C4-2B (cell line): ENCODE data around the gene OSBPL2.

Source experiments
- CTCF ChIP-seq: fragments of 450-650 bp; conservative IDR thresholded peaks from 2 replicates; pipeline ENCODE4 v1.5.1; 2017; ENCODE audit warnings: mild to moderate bottlenecking
- ZFX ChIP-seq: fragments of 450-650 bp; IDR thresholded peaks from 2 replicates; pipeline ENCODE4 v1.6.1; 2017

GRCh38 chr20:62235001-62235776, 3.1 kb upstream of the OSBPL2 start:
- no peak for TF ChIP-seq CTCF
- no peak for TF ChIP-seq ZFX
